IMR-90 (cell line): ENCODE results near the gene SUGCT.
"Not testable (repeated sequence)": the region's sequence is repeated elsewhere in the genome, so short reads cannot be mapped to it uniquely, and the experiment has no call there.

Source experiments
- BHLHE40 ChIP-seq: fragments of 150-350 bp; IDR thresholded peaks from 2 replicates; pipeline ENCODE4 v1.6.1; 2016; ENCODE audit warnings: mild to moderate bottlenecking, low read depth, low read length
- CEBPB ChIP-seq: IDR thresholded peaks from 2 replicates; pipeline ENCODE4 v1.6.1; 2012; ENCODE audit warnings: low read depth, low read length, improper control_type of control experiment
- CHD1 ChIP-seq: IDR thresholded peaks from 2 replicates; pipeline ENCODE4 v1.6.1; 2012; ENCODE audit warnings: low read depth, low read length, improper control_type of control experiment
- CTCF ChIP-seq: conservative IDR thresholded peaks from 2 replicates; pipeline ENCODE4 v1.5.1; 2012; ENCODE audit warnings: mild to moderate bottlenecking, low read depth, low read length, improper control_type of control experiment
- FOS ChIP-seq: fragments of 150-350 bp; IDR thresholded peaks from 2 replicates; pipeline ENCODE4 v1.6.1; 2016; ENCODE audit warnings: low read depth, low read length
- MXI1 ChIP-seq: IDR thresholded peaks from 2 replicates; pipeline ENCODE4 v1.6.1; 2012; ENCODE audit warnings: low read depth, mild to moderate bottlenecking, low read length, moderate library complexity, borderline replicate concordance
- POLR2A ChIP-seq: IDR thresholded peaks from 2 replicates; pipeline ENCODE4 v1.6.1; 2012; ENCODE audit warnings: mild to moderate bottlenecking, low read depth, low read length
- RAD21 ChIP-seq: IDR thresholded peaks from 2 replicates; pipeline ENCODE4 v1.6.1; 2012; ENCODE audit warnings: low read length, improper control_type of control experiment
- RFX5 ChIP-seq: IDR thresholded peaks from 2 replicates; pipeline ENCODE4 v1.8.0; 2012; ENCODE audit warnings: low read depth, mild to moderate bottlenecking, low read length, moderate library complexity
- SMC3 ChIP-seq: fragments of 150-350 bp; IDR thresholded peaks from 2 replicates; pipeline ENCODE4 v1.6.1; 2016; ENCODE audit warnings: low read depth, mild to moderate bottlenecking, antibody characterized with exemption, low read length, moderate library complexity
- USF2 ChIP-seq: fragments of 150-350 bp; IDR thresholded peaks from 2 replicates; pipeline ENCODE4 v1.6.1; 2017; ENCODE audit warnings: mild to moderate bottlenecking, antibody characterized with exemption, low read length, low read depth

- not testable (repeated sequence) for TF ChIP-seq SMC3, CTCF, FOS, POLR2A, USF2, CHD1, RAD21, CEBPB, MXI1, RFX5, BHLHE40
Observed at GRCh38 chr7:40122100-40122939, 12.5 kb upstream of the SUGCT start.
